H1 (cell line): ENCODE results near the gene SNED1. TPM values are rescaled to one million over a fixed set of nuclear protein-coding genes. Genes with fewer than 3 reads are reported as not detected.

ENCODE experiments used
- CTCF ChIA-PET: fragments of 300-600 bp; sonication (Branson Sonifier 250); formaldehyde crosslinking; loops from one replicate; lab custom pipeline; 2021; ENCODE audit not compliant: partially characterized antibody; lab: Charles Lee
- POLR2A ChIA-PET: fragments of 300-600 bp; sonication (Branson Sonifier 250); formaldehyde crosslinking; loops from one replicate; lab custom pipeline; 2021; ENCODE audit warnings: inconsistent platforms; ENCODE audit not compliant: partially characterized antibody; lab: Charles Lee
- DNase-seq, 2 experiments: peaks; one replicate each; pipeline versions ENCODE4 v3.0.0 to v3.0.0-alpha.2; 2010 to 2022; ENCODE audit warnings: low spot score in 2 of 2, low read depth in 1 of 2, mixed read lengths in 1 of 2
- FAIRE-seq: peaks from 2 replicates; lab custom pipeline; 2011; peaks lifted over from hg19 to GRCh38; lab: Jason Lieb, UNC
- H2AFZ ChIP-seq: 2 replicates; pipeline ENCODE4 v1.8.1; 2012; ENCODE audit warnings: low read length, inconsistent platforms
- H2AK5ac ChIP-seq: 2 replicates; pipeline ENCODE4 v1.6.1; 2013; ENCODE audit warnings: low read depth, low read length
- H2BK120ac ChIP-seq: replicated peaks from 2 replicates; pipeline ENCODE3; 2013; ENCODE audit warnings: low read depth, low read length, inconsistent platforms
- H2BK12ac ChIP-seq: 2 replicates; pipeline ENCODE4 v1.6.1; 2013; ENCODE audit warnings: low read depth, low read length
- H2BK15ac ChIP-seq: 2 replicates; pipeline ENCODE4 v1.6.1; 2013; ENCODE audit warnings: low read length
- H2BK20ac ChIP-seq: 2 replicates; pipeline ENCODE4 v1.6.1; 2013; ENCODE audit warnings: low read length
- H2BK5ac ChIP-seq: 2 replicates; pipeline ENCODE4 v1.6.1; 2013; ENCODE audit warnings: low read depth, low read length
- H3K14ac ChIP-seq: 2 replicates; pipeline ENCODE4 v1.6.1; 2013; ENCODE audit warnings: inconsistent platforms; ENCODE audit not compliant: insufficient read length
- H3K18ac ChIP-seq: 2 replicates; pipeline ENCODE4 v1.6.1; 2013; ENCODE audit warnings: low read length; ENCODE audit errors: extremely low read depth
- H3K23ac ChIP-seq: 2 replicates; pipeline ENCODE4 v1.6.1; 2013; ENCODE audit warnings: inconsistent platforms; ENCODE audit not compliant: insufficient read length
- H3K23me2 ChIP-seq: 2 replicates; pipeline ENCODE4 v1.6.1; 2013; ENCODE audit warnings: low read depth, low read length
- H3K27ac ChIP-seq: 2 replicates; pipeline ENCODE4 v1.6.1; 2011; ENCODE audit warnings: low read depth, low read length, inconsistent platforms
- H3K27me3 ChIP-seq, 4 experiments: replicated peaks in 1 of 4; 1 replicate in 1 of 4; 2 replicates in 3 of 4; pipeline versions ENCODE4 v1.6.1 to v1.8.1; 2011 to 2013; ENCODE audit warnings: low read length in 3 of 4, mild to moderate bottlenecking in 3 of 4, inconsistent platforms in 2 of 4, mixed read lengths in 2 of 4, moderate library complexity in 1 of 4; ENCODE audit not compliant: control insufficient read depth in 3 of 4, insufficient read depth in 3 of 4; ENCODE audit errors: extremely low read depth in 1 of 4
- H3K36me3 ChIP-seq, 4 experiments: 2 replicates each; pipeline versions ENCODE4 v1.6.1 to v1.8.1; 2011 to 2013; ENCODE audit warnings: mild to moderate bottlenecking in 4 of 4, low read length in 3 of 4, moderate library complexity in 2 of 4, control low read depth in 1 of 4, inconsistent platforms in 1 of 4; ENCODE audit not compliant: insufficient read depth in 4 of 4, control insufficient read depth in 2 of 4
- H3K4ac ChIP-seq: replicated peaks from 2 replicates; pipeline ENCODE3; 2013; ENCODE audit warnings: low read length, low read depth, mixed read lengths, inconsistent platforms; ENCODE audit not compliant: insufficient read length
- H3K4me1 ChIP-seq, 4 experiments: replicated peaks in 1 of 4; 1 replicate in 1 of 4; 2 replicates in 3 of 4; pipeline versions ENCODE4 v1.6.1 to v1.8.1; 2011 to 2013; ENCODE audit warnings: low read length in 3 of 4, inconsistent platforms in 2 of 4, mixed read lengths in 1 of 4; ENCODE audit not compliant: insufficient read depth in 4 of 4, control insufficient read depth in 3 of 4
- H3K4me2 ChIP-seq, 2 experiments: 2 replicates each; pipeline versions ENCODE4 v1.6.1 to v1.8.1; 2011 to 2013; ENCODE audit warnings: low read depth in 2 of 2, low read length in 2 of 2, control low read depth in 1 of 2, inconsistent platforms in 1 of 2, mild to moderate bottlenecking in 1 of 2; ENCODE audit not compliant: insufficient read depth in 1 of 2
- H3K4me3 ChIP-seq, 4 experiments: fragments of 200-600, 300-600 bp in 1 of 4; sonication (generic), shearing (Covaris generic), sonication (Bioruptor Twin) in 1 of 4; 2 replicates each; pipeline versions ENCODE4 v1.5.1 to v1.8.1; 2011 to 2016; ENCODE audit warnings: low read length in 4 of 4, low read depth in 3 of 4, control low read depth in 2 of 4, inconsistent platforms in 2 of 4, mild to moderate bottlenecking in 2 of 4, mixed read lengths in 1 of 4, moderate library complexity in 1 of 4; ENCODE audit not compliant: insufficient read depth in 2 of 4; ENCODE audit errors: extremely low read depth in 1 of 4
- H3K56ac ChIP-seq: replicated peaks from 2 replicates; pipeline ENCODE3; 2013; ENCODE audit warnings: low read depth, mild to moderate bottlenecking, mixed read lengths, low read length, inconsistent platforms; ENCODE audit not compliant: insufficient read length
- H3K79me1 ChIP-seq: 2 replicates; pipeline ENCODE4 v1.6.1; 2013; ENCODE audit warnings: low read depth, low read length, control low read depth
- H3K79me2 ChIP-seq, 2 experiments: 2 replicates each; pipeline versions ENCODE4 v1.6.1 to v1.8.1; 2012 to 2013; ENCODE audit warnings: low read length in 2 of 2, mild to moderate bottlenecking in 2 of 2, inconsistent platforms in 1 of 2; ENCODE audit not compliant: insufficient read depth in 2 of 2, control insufficient read depth in 1 of 2
- H3K9ac ChIP-seq, 4 experiments: replicated peaks in 1 of 4; 1 replicate in 1 of 4; 2 replicates in 3 of 4; pipeline versions ENCODE4 v1.6.1 to v1.8.1; 2011 to 2013; ENCODE audit warnings: low read depth in 3 of 4, low read length in 3 of 4, control low read depth in 2 of 4, mild to moderate bottlenecking in 2 of 4, moderate library complexity in 2 of 4, inconsistent platforms in 1 of 4; ENCODE audit errors: extremely low read depth in 1 of 4
- H3K9me3 ChIP-seq, 2 experiments: 2 replicates each; pipeline versions ENCODE4 v1.6.1 to v1.8.1; 2012 to 2013; ENCODE audit warnings: mild to moderate bottlenecking in 2 of 2, moderate library complexity in 2 of 2, control low read depth in 1 of 2, inconsistent platforms in 1 of 2, low read depth in 1 of 2, low read length in 1 of 2, mixed read lengths in 1 of 2; ENCODE audit not compliant: insufficient read depth in 2 of 2
- H4K20me1 ChIP-seq, 2 experiments: replicated peaks in 1 of 2; 2 replicates each; pipeline versions ENCODE3 to v1.8.1; 2011 to 2013; ENCODE audit warnings: inconsistent platforms in 2 of 2, low read length in 2 of 2, mild to moderate bottlenecking in 1 of 2; ENCODE audit not compliant: insufficient read depth in 2 of 2, control insufficient read depth in 1 of 2
- H4K5ac ChIP-seq: 2 replicates; pipeline ENCODE4 v1.6.1; 2013; ENCODE audit warnings: low read length, low read depth, mixed read lengths, inconsistent platforms; ENCODE audit not compliant: insufficient read length
- H4K8ac ChIP-seq: 2 replicates; pipeline ENCODE4 v1.8.0; 2013; ENCODE audit warnings: mild to moderate bottlenecking, moderate library complexity, low read length, inconsistent platforms; ENCODE audit not compliant: insufficient read depth; ENCODE audit errors: extremely low read depth
- H4K91ac ChIP-seq: replicated peaks from 2 replicates; pipeline ENCODE3; 2013; ENCODE audit warnings: low read length, mixed read lengths, inconsistent platforms; ENCODE audit not compliant: insufficient read length
- CEBPB ChIP-seq: IDR thresholded peaks from 2 replicates; pipeline ENCODE4 v1.6.1; 2012; ENCODE audit warnings: low read depth, low read length
- SIX5 ChIP-seq: IDR thresholded peaks from 2 replicates; pipeline ENCODE4 v1.6.1; 2011; ENCODE audit warnings: mild to moderate bottlenecking, low read depth, low read length
- WGBS, 2 experiments: shearing (Covaris generic) in 1 of 2; methylation state at CpG; one replicate each; pipeline versions ENCODE4 v1.1.6 to v1.1.7; 2013 to 2015; ENCODE audit warnings: low lambda C conversion rate in 2 of 2, mixed read lengths in 2 of 2, inconsistent platforms in 1 of 2, low coverage in 1 of 2, missing lambda C conversion rate in 1 of 2; ENCODE audit not compliant: insufficient replicate concordance in 2 of 2, insufficient coverage in 1 of 2, insufficient read length in 1 of 2; ENCODE audit errors: extremely low coverage in 1 of 2, missing lambda C conversion rate in 1 of 2; 5-methylcytosine and 5-hydroxymethylcytosine counted together
- polyA plus RNA-seq, 7 experiments: library from polyadenylated mRNA; depleted of rRNA in 3 of 7; stranded (reverse) in 5 of 7; unstranded in 2 of 7; fragments of >200 nt in 5 of 7; fragments of 200-250 nt in 2 of 7; gene quantifications; 1 replicate in 5 of 7; 2 replicates in 1 of 7; 4 replicates in 1 of 7; pipeline versions ENCODE4 v1.2.1 to v1.2.3, GENCODE V29; 2011 to 2013; ENCODE audit warnings: missing spikeins in 2 of 7, mixed read lengths in 2 of 7
- total RNA-seq: library from RNA; stranded (reverse); fragmentation: NEBNext Ultra II Directional; extraction: Animal tissue kit (Norgen Biotek cat#: 25700); gene quantifications from 2 replicates; pipeline ENCODE4 v1.2.1, GENCODE V29; 2021
- TF ChIP-seq, protein P1 (sequence below), 3 experiments: IDR thresholded peaks; 1 replicate in 2 of 3; 2 replicates in 1 of 3; pipeline versions ENCODE4 v1.5.1 to v1.6.1; 2011; ENCODE audit warnings: low read length in 3 of 3, mild to moderate bottlenecking in 3 of 3, inconsistent platforms in 2 of 3, low read depth in 1 of 3, moderate library complexity in 1 of 3; ENCODE audit not compliant: insufficient read depth in 1 of 3; ENCODE audit errors: control extremely low read depth in 1 of 3

SNED1 gene
- total and polyA plus RNA-seq, 2 of the 8 experiments (the other 6 are each of a cell fraction or from before 2014, with no cell fraction given): 1.9 TPM

- H3K4ac ChIP-seq: peak overlapping the region; percentile 80
- H2BK15ac ChIP-seq: peak overlapping the region; percentile 95
- no peak overlapping the region for H3K14ac ChIP-seq
- H2BK5ac ChIP-seq: peak overlapping the region; percentile 71; the same call in 1 of the 2 replicates
- DNase-seq: no peak
- H2BK120ac ChIP-seq: peak overlapping the region; percentile 79
- TF ChIP-seq CEBPB: no peak
- TF ChIP-seq SIX5: no peak
- TF ChIP-seq, protein P1, sequence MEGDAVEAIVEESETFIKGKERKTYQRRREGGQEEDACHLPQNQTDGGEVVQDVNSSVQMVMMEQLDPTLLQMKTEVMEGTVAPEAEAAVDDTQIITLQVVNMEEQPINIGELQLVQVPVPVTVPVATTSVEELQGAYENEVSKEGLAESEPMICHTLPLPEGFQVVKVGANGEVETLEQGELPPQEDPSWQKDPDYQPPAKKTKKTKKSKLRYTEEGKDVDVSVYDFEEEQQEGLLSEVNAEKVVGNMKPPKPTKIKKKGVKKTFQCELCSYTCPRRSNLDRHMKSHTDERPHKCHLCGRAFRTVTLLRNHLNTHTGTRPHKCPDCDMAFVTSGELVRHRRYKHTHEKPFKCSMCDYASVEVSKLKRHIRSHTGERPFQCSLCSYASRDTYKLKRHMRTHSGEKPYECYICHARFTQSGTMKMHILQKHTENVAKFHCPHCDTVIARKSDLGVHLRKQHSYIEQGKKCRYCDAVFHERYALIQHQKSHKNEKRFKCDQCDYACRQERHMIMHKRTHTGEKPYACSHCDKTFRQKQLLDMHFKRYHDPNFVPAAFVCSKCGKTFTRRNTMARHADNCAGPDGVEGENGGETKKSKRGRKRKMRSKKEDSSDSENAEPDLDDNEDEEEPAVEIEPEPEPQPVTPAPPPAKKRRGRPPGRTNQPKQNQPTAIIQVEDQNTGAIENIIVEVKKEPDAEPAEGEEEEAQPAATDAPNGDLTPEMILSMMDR (IDR thresholded peaks at IDR 0.05; ENCODE audit: control extremely low read depth in 1 of 3, insufficient read depth in 1 of 3, low read depth in 1 of 3, low read length in 3 of 3): no peak
- H3K36me3 ChIP-seq: no peaks in the 10 kb centered on the region
- peak overlapping the region; percentile 53; the same call in 1 of the 2 replicates for H2AK5ac ChIP-seq
- no peaks in the 10 kb centered on the region for H3K79me2 ChIP-seq
- peak overlapping the region; percentile 81; the same call in 1 of the 2 replicates for H3K18ac ChIP-seq
- peak overlapping the region; percentile 80; the same call in 1 of the 2 replicates for H4K8ac ChIP-seq
- no peaks in the 10 kb centered on the region for H4K20me1 ChIP-seq
- peaks cover 0 to 4% of the 10 kb centered on the region in 2 experiments; a peak in 1 of 4 replicates for H3K9me3 ChIP-seq
- H2BK20ac ChIP-seq: peak overlapping the region; percentile 95; the same call in 1 of the 2 replicates
- H3K79me1 ChIP-seq: no peaks in the 10 kb centered on the region
- peaks cover 2% of the 10 kb centered on the region; the same call in 1 of the 2 replicates for H3K23me2 ChIP-seq
- ChIA-PET POLR2A (interaction anchor here (1.1 to 2.4 kb wide), 4 partner anchors 8 to 65 kb away, joined by 3 to 9 read pairs (median 6); no protein-coding TSS in a partner anchor), CTCF (interaction anchor here (1.4 to 3.7 kb wide), 6 partner anchors 10 to 58 kb away, joined by 3 to 11 read pairs (median 4); partner anchors contain the start of gene SNED1)
- H3K23ac ChIP-seq: no peak overlapping the region
- H3K4me3 ChIP-seq: no peak overlapping the region
- H3K27me3 ChIP-seq: no peaks in the 10 kb centered on the region
- peak overlapping the region; percentile 94; the same call in 1 of the 2 replicates for H2BK12ac ChIP-seq
- peak overlapping the region; percentile 50; a peak in 2 of 4 replicates for H3K4me2 ChIP-seq
- peak overlapping the region; percentile 91 for H4K91ac ChIP-seq
- 80% methylated on average over 2 of the region's 2 CpGs; no CpG with 5 or more reads in 1 of the 2 experiments for WGBS, 2 experiments
- no peak for FAIRE-seq
- H4K5ac ChIP-seq: no peak overlapping the region
- H3K56ac ChIP-seq: no peak overlapping the region
- H3K9ac ChIP-seq: no peak overlapping the region
- peaks cover 0 to 19% (median 15%) of the 10 kb centered on the region in 4 experiments; a peak in 6 of 7 replicates for H3K4me1 ChIP-seq
- no peak overlapping the region for H3K27ac ChIP-seq
- H2AFZ ChIP-seq: no peak overlapping the region
Observed at GRCh38 chr2:241009191-241009590, 10.8 kb downstream of the SNED1 start.
